HG03095 (cell line): ENCODE data around the gene OGFOD2.

Source experiments
- ATAC-seq: cut with Tn5 transposase; IDR thresholded peaks from one replicate; pipeline ENCODE4 v1.9.1; 2021; ENCODE audit warnings: moderate library complexity; ENCODE audit not compliant: unreplicated experiment

OGFOD2 gene

DNA sequence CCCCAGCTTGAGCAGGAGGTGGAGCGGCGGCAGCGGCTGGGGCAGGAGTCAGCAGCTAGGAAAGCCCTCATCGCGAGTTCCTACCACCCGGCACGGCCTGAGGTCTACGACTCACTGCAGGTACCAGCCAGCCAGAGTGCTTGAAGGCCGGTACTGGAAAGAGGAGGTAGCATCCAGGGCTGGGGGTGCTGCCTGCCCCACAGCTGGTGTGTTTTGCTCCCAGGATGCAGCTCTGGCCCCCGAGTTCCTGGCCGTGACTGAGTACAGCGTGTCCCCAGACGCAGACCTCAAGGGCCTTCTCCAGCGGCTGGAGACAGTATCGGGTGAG, 1.6 kb downstream of the OGFOD2 start:
- ATAC-seq = no peak

DNA sequence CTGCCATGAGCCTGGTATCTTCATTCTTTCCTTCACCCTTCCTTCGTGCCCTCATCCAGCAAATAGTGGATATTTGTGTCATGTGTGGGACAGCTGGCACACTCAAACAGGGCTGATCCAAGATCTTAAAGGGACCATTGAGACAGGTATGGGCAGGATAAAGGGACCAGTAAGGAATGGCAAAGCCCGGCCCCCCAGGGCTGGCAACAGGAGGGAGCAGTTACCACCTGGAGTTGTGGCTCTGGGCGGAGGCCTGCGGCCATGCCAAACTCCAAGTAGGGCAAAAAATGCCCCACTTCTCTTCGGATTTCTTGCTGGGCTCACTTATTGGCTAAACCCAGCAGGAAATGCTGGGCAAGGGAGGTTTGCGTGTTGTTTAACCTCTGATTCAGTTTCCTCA, 2.1 kb downstream of the OGFOD2 start:
- no peak for ATAC-seq

DNA sequence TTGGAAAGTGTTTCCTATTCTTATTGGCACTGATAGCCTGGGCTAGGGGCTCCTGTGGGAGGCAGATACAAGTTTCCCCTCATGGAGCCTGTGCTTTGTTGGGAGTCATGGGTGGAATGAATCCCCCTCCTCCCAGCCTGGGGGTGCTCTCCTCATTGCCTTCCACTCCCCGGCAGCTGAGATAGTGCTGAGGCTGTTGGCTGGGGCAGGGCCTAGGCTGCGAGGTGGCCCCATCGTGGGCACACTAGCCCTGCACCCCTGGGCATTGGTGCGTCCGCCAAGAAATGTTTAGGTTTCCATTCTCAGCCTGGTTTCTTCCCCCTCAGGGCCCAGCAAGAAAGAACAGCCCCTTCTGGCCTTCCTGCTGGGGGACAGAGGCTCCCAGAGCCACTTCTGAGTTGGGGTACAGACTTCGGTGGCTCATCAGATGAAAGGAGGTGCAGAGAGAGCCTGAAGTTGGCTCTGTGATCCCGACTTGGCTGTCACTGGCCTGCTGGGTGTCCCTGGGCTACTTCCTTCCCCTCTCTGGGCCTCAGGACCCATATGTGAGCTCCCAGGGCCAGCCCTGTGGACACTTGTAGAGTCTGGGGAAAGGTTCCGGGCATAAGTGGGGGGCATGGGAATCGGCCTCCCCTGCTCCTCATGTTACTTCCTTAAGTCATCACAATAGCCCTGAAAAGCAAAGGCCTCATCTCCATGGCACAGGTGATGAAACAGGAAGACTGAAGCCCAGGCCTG, 2.8 kb downstream of the OGFOD2 start:
- ATAC-seq = no peak

DNA sequence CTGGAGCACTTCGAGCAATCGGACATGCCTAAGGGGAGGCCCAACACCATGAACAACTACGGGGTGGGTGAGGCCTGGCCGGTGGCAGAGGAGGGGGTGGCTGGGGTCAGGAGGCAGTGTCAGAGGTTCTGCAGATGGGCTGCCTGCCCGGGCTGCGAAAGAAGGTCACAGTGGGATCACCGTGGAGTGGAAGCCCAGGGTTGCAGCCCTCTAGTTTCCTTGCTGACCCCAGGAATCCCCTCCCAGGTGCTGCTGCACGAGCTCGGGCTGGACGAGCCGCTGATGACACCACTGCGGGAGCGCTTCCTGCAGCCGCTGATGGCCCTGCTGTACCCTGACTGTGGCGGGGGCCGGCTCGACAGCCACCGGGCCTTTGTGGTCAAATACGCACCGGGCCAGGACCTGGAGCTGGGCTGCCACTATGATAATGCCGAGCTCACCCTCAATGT, 3.5 kb downstream of the OGFOD2 start:
- ATAC-seq = no peak

- ATAC-seq = no peak
Measured at GRCh38 chr12:122979001-122979907, 4.2 kb downstream of the OGFOD2 start.

- no peak for ATAC-seq
Measured at GRCh38 chr12:122979908-122980182, 4.8 kb downstream of the OGFOD2 start.

- ATAC-seq = peak; percentile 49
Measured at GRCh38 chr12:122980183-122981035, 5.4 kb downstream of the OGFOD2 start, which contains the start of gene ARL6IP4. Gene ARL6IP4, plus strand, starts transcription at chr12:122980681. Its CDS starts 459 bp downstream, at chr12:122981140.

DNA sequence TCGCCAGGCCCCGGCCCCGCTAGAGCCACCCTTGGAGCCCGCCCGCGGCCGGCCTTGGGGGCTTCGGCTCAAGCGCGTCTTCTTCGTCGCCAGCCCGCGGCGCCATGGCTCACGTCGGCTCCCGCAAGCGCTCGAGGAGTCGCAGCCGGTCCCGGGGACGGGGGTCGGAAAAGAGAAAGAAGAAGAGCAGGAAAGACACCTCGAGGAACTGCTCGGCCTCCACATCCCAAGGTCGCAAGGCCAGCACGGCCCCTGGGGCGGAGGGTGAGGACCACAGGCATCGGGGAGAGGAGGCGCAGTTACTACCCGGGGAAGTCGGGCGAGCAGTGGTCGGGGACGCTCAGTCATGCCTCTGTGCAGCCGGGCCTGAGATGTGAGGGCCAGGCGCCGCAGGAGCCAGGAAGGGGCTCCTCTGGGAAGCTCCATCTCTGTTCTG, 6.0 kb downstream of the OGFOD2 start:
- peak; percentile 6 for ATAC-seq

- no peak for ATAC-seq
Measured at GRCh38 chr12:122981587-122982476, 6.8 kb downstream of the OGFOD2 start.

- ATAC-seq = no peak
Measured at GRCh38 chr12:122982477-122982815, 7.4 kb downstream of the OGFOD2 start.

DNA sequence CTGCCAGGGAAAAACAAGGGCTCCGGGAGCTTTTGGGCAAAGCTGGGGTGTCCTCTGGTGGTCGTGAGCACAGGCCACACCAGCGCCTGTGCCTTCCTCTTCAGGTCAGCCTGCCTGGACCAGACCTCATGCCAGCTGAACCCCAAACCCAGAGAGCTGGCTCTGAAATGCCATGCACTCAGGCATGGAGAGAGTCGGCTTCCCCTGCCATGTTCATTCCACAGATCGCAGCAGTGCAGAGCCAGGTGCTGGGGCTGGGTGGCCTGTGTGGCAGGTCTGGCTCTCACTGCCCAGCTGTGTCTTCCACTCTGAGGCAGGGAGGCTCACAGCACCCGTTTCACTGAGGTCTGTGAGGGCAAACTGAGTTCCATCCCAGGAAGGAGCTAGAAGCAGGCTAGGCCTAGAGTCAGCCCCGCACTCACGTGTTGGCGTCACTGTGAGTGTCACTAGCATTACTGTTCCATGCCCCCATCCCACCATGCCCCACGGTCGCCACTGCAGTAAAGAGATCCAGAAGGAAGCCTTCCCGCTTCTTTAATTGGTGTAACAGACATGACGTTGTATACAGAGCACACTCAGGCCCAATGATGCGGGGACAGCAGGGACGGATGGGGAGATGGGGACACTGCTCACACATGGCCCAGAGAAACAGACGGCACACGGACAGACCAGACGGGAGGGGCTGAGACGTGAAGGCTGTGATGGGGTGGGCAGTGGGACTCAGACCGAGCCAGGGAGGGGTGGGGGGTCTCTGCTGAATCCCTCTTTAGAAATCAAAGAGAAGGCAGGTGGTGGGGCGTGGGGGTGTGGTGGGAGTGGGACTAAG, 8.1 kb downstream of the OGFOD2 start:
- no peak for ATAC-seq

- ATAC-seq = no peak
Measured at GRCh38 chr12:122983789-122984515, 8.9 kb downstream of the OGFOD2 start.

GRCh38 chr12:122984612-122985337, 9.7 kb downstream of the OGFOD2 start:
- no peak for ATAC-seq

- no peak for ATAC-seq
Measured at GRCh38 chr12:122985338-122986257, 10.6 kb downstream of the OGFOD2 start.

GRCh38 chr12:122986258-122986871, 11.3 kb downstream of the OGFOD2 start:
- ATAC-seq = no peak

- no peak for ATAC-seq
Measured at GRCh38 chr12:122987086-122987951, 12.3 kb downstream of the OGFOD2 start.
